Dedifferentiated amniotic fluid mesenchymal stem cell (primary cell): ENCODE measurements around the gene ETFA.

ENCODE experiments used
- DNase-seq: peaks from one replicate; pipeline ENCODE4 v3.0.0-alpha.2; 2016; ENCODE audit errors: extremely low spot score

ETFA gene

DNA sequence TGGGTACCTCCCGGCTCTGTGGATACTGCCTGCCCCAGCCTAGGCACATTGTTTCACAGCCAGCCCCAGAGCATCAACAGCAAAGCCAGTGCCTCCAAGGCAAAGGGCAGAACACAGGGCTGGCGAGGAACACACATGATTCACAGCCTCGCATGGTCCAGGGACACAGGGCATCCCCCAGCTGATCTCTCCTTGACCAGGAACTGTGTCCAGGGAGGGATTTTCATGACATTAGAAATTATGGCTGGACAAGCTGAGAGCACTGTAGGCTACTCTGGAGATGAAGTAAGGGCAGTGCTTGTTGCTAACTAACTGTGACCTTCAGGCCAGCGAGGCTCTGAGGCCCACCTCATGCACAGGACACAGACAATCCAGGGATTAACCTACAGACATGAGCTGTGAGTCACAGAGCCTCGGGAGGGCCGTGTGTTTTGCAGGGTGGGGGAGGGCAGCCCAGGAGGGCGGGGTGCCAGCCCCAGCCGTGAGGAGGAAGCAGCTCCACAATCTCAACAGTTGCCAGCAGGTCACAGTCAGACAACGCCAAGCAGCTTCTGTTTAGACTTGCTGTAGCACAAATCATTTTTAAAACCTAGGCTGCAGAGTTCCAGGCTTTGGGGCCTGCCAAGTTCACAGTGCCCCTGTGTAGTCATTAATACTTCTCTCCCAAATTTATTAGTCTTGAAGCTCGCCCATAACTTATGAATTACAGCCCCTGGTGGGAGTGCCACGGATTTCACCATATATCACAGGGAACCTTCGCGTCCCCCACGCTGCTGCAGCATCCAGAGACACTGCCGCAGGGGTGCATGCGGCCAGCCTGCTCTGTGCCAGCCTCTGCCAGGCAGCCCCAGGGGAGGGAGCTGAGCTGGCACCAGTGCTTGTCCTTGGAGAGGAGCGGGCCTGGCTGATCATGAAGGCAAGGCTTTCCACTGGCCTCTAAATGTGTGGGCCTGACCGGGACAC, 114.7 kb downstream of the ETFA start:
- peak; percentile 22 for DNase-seq

DNA sequence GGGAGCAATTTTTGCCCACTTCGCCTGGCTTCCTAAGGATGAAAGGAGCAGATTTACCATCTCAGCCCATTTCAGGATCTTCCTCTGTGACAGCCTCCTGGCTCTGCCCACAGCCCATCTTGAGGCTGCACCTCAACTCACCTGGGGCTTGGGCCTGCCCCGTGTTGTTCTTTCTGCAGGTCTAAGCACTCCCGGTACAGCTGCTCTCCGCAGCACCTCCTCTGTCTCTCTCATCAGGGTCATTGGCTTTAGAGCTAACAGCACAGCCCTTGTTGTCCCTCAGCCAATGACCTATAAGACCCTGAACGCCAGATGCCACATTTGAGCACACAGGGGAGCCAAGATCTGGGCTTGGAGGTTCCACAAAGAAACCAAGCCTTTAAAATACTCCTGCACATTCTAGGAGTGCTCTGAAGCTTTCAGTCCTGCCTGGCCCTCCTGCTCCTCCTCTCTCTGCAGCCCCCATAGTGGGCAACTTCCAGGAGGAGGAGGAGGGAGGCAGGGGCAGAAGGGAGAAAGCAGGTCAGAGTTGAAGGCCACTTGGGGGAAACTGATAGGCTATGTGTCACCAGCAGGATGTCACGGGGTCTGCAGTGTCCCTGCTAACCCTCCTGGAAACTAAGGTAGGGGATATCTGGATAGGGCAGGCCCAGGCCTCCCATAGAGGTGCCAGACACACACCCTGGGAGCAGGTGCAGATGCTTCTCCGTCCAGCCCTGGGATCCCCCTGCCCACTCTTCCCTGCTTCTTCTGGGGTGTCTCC, 115.6 kb downstream of the ETFA start:
- DNase-seq: no peak

- DNase-seq: no peak
These were observed 117.3 kb downstream of the ETFA start for GRCh38 chr15:76193934-76194333.

GRCh38 chr15:76192715-76193114, 118.6 kb downstream of the ETFA start:
- no peak for DNase-seq

GRCh38 chr15:76191539-76192244, 119.6 kb downstream of the ETFA start:
- DNase-seq: no peak

GRCh38 chr15:76190751-76191538, 120.3 kb downstream of the ETFA start:
- DNase-seq: peak; percentile 49

- DNase-seq: no peak
These were observed 121.2 kb downstream of the ETFA start for GRCh38 chr15:76190070-76190564.

GRCh38 chr15:76189106-76189505, 122.2 kb downstream of the ETFA start:
- DNase-seq: no peak

DNA sequence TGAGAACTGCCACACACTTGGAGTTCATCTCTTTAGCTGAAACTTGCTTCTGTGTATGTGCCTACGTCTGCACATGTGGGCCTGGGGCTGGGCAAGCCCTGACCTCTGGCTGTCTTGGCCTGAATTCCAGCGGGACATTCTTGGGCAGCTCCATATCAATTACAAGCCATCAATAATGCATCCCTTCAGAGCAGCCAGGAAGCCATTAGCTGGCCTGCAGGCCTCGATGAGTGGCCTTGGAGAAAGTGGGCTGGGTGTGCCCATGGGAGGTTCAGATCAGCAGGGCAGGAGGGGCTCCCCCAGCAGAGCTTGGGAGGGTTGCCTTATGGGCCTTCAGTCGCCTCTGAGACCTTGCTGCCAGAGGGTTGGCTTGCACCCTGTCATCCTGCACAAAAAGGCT, 124.1 kb downstream of the ETFA start:
- DNase-seq: no peak

GRCh38 chr15:76185716-76186115, 125.6 kb downstream of the ETFA start:
- peak; percentile 31 for DNase-seq

DNA sequence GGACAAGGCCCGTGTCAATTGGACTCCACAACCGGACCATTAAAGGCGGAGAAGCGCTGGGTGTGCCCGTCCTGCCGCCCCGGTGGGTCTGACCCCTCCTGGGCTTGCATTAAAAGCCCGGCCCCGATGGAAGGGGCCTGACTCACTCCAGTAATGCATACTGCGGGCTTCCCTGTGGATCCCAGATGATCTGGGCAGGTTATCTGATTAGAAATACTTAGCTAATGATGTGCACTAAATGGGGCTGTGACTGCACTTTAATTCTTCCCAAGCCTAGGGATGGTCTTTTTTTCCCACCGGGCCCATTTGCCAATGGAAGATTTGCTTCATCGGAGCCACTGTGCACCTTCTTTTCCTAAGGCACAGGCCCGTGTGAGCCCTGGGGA, 126.6 kb downstream of the ETFA start:
- no peak for DNase-seq

DNA sequence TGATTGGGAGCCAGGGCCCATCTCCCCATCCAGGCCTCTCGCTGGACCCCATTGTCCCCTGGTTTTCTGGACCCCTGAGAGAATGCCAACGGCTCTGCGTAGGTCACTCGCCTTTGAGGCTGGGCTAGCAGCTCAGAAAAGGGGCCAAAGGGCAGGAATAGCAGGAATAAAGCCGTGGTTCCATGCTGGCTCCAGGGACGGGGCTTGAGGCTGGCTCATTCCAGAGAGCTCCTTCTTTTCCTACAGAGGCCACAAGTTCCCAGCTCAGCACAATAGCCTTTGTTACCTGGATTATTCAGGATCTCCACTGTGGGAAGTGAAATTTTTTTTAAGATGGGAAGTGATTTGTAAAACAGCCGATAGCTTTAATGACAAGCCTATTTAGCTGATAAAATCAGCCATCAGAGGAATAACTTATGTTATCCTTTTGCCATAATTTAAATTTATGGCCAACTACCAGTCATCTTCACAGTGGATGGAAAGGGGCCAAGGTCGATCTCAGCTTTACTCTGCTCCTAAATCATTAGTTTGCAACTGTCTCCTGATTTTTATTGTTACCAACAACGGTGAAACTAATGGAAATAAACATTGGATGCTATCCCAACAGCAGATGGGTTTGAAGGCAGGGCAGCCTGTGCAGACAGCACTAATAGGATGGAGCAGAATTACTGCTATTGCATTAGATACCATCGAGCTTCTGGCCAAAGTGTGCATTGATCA, 127.2 kb downstream of the ETFA start:
- DNase-seq: no peak

- DNase-seq: no peak
These were observed 129.6 kb downstream of the ETFA start for GRCh38 chr15:76181705-76182107.

- no peak for DNase-seq
These were observed 130.9 kb downstream of the ETFA start for GRCh38 chr15:76180321-76180720.

- DNase-seq: no peak
These were observed 132.2 kb downstream of the ETFA start for GRCh38 chr15:76179023-76179422.

DNA sequence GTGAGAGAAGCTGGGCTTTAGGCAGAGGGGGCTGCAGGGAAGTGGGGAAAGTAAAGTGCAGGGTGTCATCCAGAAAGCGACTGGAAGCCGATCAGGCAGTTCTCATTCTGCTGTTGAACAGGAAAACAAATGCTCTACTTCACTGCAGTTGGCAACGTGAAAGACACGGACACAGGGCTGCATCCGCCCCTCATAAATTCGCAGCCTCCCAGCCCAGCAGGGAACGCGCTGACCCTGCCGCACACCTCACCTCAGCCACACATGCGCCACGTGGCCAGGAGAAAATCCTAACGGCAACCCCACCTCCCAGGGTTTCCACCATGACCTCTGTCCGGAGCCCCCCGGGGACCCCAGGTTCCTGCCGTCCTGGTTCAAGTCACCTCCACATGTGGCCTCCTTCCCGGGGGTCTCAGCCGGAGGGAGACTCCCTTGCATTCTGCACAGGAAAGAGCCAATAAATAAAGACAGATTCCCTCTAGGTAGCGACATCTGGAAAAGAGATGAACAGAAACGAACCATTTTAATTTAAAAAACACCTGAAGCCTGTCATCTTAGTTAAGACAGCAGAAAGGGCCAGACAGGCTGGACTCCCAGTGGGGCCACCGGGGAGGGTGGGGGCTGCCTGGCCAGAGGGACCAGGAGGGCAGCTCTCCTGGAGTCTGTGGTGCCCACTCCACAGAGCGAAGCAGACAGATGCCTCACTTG, 132.8 kb downstream of the ETFA start:
- DNase-seq: no peak

DNA sequence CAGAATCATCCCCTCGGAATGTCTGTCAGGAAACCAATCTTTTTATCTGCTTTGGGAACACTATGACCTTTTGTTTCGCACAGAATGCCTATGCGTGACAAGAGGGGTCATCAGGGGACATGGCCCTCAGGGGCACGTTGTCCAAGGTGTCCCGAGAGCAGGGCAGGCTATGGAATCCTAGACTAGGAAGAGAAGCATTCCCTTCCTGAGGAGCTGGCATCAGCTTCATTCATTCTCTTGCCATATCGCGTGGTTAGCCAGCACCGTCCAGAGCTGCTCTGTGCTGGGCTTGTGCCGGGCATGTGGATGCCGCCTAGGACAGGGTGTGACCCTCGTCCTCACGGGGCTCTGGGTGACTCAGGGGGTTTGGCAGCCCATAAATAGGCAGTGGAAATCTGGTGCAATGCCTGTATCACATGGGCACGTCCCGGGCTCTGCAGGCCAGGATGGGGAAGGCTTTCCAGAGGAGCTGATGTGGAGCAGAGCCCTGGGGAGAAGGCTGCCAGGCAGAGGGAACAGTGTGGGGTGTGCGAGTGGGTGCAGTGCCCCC, 133.7 kb downstream of the ETFA start:
- peak; percentile 47 for DNase-seq

DNA sequence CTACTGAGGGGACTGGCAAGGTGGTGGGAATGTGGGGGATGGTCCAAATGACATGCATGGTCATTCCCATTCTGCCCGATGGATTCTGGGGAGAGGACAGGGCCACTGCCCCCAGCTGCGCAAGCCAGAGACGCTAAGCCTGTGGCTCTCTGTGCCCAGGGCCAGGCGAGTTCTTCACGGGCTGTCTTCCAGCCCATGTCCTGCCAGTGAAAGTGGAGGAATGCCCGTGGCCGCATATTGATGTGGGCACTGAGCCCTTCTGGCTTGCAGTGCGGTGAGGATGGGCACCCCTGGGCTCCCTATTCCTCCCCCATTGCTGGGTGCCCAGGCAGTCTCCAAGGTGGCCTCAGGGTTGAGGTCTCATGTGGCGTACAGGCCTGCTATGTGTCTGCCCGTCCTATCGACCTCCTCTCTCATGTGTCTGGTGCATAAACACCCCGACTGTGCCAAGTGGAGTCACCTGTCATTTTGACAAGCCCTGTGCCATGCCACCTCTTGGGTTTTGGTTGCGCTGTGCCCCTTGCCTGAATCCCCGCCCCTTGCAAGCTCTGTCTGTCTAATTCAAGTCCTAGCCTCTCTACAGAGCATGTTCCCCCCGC, 134.7 kb downstream of the ETFA start:
- DNase-seq: no peak

- no peak for DNase-seq
These were observed 135.2 kb downstream of the ETFA start for GRCh38 chr15:76176059-76176458.
